Adipocyte (in vitro differentiated cells): ENCODE results near the gene MEX3D.

ENCODE experiments used
- DNase-seq: peaks from one replicate; pipeline ENCODE4 v3.0.0-alpha.2; 2015; ENCODE audit warnings: low read depth
- H3K27me3 ChIP-seq: replicated peaks from 2 replicates; pipeline ENCODE4 v1.7.0; 2013; ENCODE audit warnings: mild to moderate bottlenecking, low read length, moderate library complexity; ENCODE audit not compliant: control insufficient read depth, insufficient read depth
- H3K36me3 ChIP-seq: 2 replicates; pipeline ENCODE4 v1.7.0; 2013; ENCODE audit warnings: low read length, mild to moderate bottlenecking, moderate library complexity; ENCODE audit not compliant: control insufficient read depth, insufficient read depth, severe bottlenecking
- H3K4me1 ChIP-seq: 2 replicates; pipeline ENCODE4 v1.7.0; 2013; ENCODE audit warnings: mild to moderate bottlenecking, low read length, moderate library complexity; ENCODE audit not compliant: control insufficient read depth, insufficient read depth
- H3K4me3 ChIP-seq: 2 replicates; pipeline ENCODE4 v1.7.0; 2013; ENCODE audit warnings: mild to moderate bottlenecking, low read length, moderate library complexity
- H3K9ac ChIP-seq: 2 replicates; pipeline ENCODE4 v1.7.0; 2013; ENCODE audit warnings: mild to moderate bottlenecking, low read length, moderate library complexity
- H3K9me3 ChIP-seq: 2 replicates; pipeline ENCODE4 v1.7.0; 2013; ENCODE audit warnings: mild to moderate bottlenecking, low read length, moderate library complexity; ENCODE audit not compliant: control insufficient read depth

MEX3D gene

DNA sequence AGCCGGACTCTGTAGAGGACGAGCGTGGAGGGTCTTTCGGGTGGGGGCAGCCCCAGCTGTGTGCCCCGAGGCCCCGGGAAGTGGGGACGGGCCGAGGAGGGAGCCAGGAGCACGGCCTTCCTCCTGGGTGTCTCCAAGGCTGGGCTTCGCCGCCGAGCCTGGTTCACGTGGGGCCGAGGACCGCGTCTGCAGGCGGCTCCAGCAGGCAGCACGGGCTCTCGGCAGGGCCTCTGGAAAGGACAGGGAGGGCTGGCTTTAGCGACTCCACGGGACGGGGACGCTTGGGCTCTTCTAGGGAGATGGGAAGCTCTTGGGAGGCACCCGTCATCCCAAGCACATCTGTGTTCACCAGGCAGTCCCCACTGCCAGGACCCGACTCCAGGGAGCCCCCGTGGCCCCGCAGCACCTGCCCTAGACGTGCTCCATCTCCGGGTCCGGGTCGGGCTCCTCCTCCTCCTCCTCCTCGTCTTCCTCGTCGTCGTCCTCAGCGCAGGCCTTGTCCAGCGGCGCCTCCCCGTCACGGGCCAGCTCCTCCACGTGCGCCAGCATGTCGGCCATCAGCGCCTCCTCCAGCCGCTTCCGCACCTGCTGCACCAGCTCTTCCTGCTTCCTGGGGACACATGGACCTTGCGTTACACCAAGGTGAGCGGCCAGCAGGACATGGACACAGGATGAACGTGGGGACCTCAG lies 9.9 kb upstream of the MEX3D start:
- no peak overlapping the region for H3K9ac ChIP-seq
- no peaks in the 10 kb centered on the region for H3K9me3 ChIP-seq
- no peak overlapping the region for H3K4me3 ChIP-seq
- H3K4me1 ChIP-seq = no peaks in the 10 kb centered on the region
- DNase-seq = no peak
- H3K27me3 ChIP-seq = no peaks in the 10 kb centered on the region
- peaks cover 41% of the 10 kb centered on the region for H3K36me3 ChIP-seq

DNA sequence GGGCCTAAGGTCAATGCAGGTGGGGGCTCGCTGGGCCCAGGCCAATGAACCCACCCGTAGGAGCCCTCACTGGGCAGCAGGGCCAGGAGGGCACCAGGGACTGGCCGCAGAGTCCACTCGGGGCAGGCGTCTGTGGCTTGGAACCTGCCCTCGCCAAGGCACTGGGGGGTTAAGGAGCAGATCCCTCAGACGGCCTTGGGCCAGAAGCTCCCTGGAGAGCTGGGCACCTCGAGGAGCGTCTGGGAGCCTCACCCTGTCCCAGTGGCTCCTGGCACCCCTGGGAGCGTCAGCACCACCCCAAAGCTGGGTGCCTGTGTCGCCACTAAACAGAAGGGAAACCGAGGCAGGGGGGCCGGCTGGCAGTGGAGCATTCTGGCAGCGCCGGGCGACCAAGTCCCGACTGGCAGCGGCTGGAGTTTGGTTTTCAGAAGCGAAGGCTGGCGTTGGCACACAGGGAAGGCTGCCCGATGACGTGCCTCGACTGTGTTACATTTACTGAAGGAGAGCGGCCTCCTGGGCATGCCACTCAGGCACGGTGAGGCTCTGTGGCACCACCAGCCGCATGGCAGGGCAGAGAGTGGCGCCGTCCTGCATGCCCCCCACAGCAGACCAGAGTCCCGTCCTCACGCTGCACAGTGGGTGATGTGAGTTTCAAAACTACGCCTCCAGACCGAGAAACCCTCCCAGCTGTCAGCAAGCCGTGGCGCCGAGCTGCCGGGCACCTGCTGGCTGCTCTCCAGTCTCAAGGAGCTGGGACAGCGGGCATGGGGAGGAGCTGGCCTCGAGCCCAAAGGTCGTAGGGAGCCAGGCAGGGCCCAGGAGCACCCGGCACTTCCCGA lies 9.2 kb upstream of the MEX3D start:
- no peaks in the 10 kb centered on the region for H3K4me1 ChIP-seq
- H3K9me3 ChIP-seq = no peaks in the 10 kb centered on the region
- H3K4me3 ChIP-seq = no peak overlapping the region
- H3K9ac ChIP-seq = no peak overlapping the region
- peaks cover 35% of the 10 kb centered on the region for H3K36me3 ChIP-seq
- no peak for DNase-seq
- H3K27me3 ChIP-seq = no peaks in the 10 kb centered on the region

DNA sequence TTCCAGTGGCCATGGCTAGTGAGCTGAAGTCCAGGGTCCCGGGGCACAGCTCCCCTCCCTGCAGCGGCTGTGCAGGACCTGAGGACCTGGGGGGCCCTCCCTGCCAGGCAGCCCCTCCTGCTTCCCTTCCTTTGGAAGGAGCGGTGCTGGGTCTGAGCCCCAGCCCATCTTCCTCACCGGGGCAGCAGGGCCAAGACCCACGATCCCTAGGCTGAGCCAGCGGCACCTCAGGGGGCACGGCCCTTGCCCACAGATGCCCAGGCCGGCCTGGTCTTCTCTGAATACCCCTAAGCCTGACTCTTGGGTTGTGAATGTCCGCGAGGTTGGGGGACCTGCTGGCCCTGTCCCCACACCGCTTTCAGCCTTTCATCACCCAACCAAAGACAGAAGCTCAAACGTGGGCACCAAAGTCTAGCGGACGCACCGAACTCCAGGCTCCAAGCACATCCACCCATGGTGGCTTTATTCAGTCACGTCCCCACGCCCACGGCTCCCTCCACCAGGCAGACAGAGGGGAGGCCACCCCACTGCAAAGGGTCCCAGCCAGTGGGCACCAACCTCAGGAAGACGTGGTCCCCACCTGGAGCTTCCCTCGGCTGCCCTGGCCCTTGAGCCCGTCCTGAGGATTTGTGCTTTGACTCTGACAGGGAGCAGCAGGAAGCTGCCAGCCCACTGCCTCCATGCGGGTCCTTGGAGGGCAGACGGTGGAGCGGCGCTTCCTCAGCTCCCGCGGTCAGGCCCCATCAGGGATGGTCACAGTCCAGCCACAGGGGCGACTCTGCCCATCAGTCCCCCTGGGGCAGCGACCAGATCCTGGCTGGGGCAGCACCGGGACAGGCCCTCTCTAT lies 8.3 kb upstream of the MEX3D start:
- Histone ChIP-seq H3K4me3 (no peak overlapping the region), H3K36me3 (peaks cover 31% of the 10 kb centered on the region), H3K9me3 (no peaks in the 10 kb centered on the region), H3K9ac (no peak overlapping the region), H3K4me1 (no peaks in the 10 kb centered on the region), H3K27me3 (no peaks in the 10 kb centered on the region)
- no peak for DNase-seq

DNA sequence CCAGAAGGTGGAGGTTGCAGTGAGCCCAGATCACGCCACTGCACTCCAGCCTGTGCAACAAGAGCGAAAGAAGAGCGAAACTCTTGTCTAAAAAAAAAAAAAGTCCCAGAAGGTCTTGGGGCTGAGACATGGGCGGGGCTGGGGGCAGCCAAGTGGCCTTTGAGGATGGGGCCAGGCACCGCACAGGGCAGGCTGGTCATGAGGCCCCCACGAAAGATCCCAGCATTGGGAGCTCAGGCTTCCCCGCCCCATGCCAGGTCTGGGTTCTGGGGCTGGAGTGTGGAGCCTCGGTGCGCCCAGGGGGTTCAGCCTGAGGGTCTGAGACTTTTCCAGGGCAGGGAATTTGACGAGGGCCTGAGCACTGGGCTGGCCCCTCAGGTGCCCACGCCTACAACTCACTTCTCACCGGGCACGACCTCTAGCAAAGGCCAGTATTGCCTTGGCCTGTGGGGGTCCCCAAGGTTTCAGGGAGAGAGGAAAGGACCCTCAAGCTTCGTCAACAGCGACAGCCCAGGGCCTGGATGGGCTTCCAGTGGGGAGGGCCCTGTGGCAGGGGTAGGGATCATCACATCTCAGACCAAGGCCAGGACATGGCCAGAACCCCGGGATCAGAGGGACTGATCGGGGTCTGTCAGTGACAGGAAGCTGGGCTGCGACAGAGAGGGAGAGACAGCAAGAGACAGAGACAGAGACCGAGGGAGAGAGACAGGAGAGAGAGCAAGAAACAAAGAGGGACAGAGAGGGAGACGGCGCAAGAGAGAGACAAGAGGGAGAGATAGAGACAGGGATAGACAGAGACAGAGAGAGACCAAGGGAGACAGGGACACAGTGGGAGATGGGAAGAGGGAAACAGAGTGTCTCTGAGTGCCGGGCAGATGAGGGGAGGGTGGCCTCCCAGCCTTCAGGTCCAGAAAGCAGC lies 7.5 kb upstream of the MEX3D start:
- H3K9me3 ChIP-seq = no peaks in the 10 kb centered on the region
- H3K9ac ChIP-seq = no peak overlapping the region
- no peaks in the 10 kb centered on the region for H3K4me1 ChIP-seq
- no peak overlapping the region for H3K4me3 ChIP-seq
- no peaks in the 10 kb centered on the region for H3K27me3 ChIP-seq
- H3K36me3 ChIP-seq = peaks cover 22% of the 10 kb centered on the region
- DNase-seq = no peak

DNA sequence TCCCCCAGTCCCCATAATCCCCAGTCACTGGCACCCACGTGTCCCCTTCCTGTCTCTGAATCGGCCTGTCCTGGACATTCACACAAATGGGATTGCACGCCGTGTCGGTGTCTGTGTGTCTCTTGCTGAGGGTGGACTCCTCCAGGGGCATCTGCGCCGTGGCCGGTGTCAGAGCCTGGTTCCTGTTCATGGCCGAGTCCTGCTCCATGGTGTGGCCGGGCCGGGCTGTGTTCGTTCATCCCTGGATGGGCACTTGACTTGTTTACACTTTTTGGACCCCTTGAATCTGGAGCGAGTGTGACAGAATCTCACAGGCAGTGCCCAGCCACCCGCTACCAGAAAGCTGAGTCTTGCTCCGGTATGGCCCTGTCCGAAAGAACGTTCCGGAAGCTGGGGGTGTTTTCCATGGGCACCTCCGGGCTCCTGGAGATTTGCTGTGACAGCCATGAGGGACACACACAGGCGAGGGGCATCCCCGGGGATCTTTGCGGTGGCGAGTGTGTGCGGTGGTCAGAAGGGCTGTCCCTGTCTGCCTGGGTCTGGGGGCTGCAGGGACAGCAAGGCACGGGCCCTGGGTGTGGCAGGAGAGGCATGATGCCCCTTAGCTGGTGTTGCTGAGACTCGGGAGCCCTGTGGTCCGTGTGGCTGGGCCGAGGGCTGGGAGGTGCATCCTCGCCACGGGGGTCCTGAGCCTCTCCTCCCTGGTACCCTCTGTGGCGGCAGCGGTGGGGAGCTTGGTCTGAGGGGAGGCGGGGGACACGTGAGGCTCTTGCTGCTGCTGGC lies 6.4 kb upstream of the MEX3D start:
- no peaks in the 10 kb centered on the region for H3K4me1 ChIP-seq
- DNase-seq = no peak
- no peaks in the 10 kb centered on the region for H3K27me3 ChIP-seq
- H3K4me3 ChIP-seq = no peak overlapping the region
- H3K9me3 ChIP-seq = no peaks in the 10 kb centered on the region
- peaks cover 13% of the 10 kb centered on the region for H3K36me3 ChIP-seq
- H3K9ac ChIP-seq = no peak overlapping the region

DNA sequence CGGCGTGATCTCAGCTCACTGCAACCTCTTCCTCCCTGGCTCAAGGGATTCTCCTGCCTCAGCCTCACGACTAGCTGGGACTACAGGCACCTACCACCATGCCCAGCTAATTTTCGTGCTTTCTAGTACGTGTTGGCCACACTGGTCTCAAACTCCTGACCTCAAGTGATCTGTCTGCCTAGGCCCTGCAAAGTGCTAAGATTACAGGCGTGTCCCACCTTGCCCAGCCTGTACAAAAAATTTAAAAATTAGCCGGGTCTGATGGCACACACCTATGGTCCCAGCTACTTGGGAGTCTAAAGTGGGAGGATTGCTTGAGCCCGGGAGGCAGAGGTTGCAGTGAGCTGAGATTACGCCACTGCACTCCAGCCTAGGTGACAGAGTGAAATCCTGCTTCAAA lies 4.7 kb upstream of the MEX3D start:
- no peak overlapping the region for H3K4me3 ChIP-seq
- H3K36me3 ChIP-seq = peaks cover 7% of the 10 kb centered on the region
- no peaks in the 10 kb centered on the region for H3K27me3 ChIP-seq
- no peak for DNase-seq
- no peak overlapping the region for H3K9ac ChIP-seq
- H3K4me1 ChIP-seq = peaks cover 3% of the 10 kb centered on the region
- no peaks in the 10 kb centered on the region for H3K9me3 ChIP-seq

DNA sequence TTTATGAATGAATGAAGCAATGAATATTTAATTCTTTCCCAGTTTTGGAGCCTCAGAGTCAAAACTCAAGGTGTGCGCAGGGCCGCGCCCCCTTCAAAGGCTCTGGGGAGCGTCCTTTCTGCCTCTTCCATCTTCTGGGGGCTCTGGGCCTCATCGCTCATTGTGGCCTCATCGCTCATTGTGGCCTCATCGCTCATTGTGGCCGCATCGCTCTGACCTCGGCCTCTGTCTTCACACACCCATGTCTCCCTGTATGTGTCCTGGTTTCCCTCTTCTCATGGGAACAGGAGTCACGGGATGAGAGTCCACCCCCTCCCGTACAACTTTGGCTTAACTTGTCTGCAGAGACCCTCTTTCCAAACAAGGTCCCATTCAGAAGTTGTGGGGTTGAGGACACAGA lies 3.2 kb upstream of the MEX3D start:
- peaks cover 3% of the 10 kb centered on the region for H3K4me1 ChIP-seq
- H3K9me3 ChIP-seq = no peaks in the 10 kb centered on the region
- H3K36me3 ChIP-seq = no peaks in the 10 kb centered on the region
- no peak for DNase-seq
- H3K4me3 ChIP-seq = no peak overlapping the region
- H3K27me3 ChIP-seq = no peaks in the 10 kb centered on the region
- H3K9ac ChIP-seq = no peak overlapping the region

DNA sequence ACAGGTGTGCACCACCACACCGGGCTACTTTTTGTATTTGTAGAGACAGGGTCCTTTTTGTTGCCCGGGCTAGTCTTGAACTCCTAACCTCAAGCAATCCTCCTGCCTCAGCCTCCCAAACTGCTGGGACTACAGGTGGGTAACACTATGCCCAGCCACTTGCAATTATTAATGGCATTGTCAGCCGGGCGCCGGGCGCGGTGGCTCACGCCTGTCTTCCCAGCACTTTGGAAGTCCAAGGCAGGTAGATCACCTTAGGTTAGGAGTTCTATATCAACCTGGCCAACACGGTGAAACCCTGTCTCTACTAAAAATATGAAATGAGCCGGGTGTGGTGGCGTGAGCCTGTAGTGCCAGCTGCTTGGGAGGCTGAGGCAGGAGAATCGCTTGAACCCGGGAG lies 2.7 kb upstream of the MEX3D start:
- no peaks in the 10 kb centered on the region for H3K36me3 ChIP-seq
- DNase-seq = no peak
- H3K4me3 ChIP-seq = no peak overlapping the region
- no peak overlapping the region for H3K9ac ChIP-seq
- H3K27me3 ChIP-seq = no peaks in the 10 kb centered on the region
- no peaks in the 10 kb centered on the region for H3K9me3 ChIP-seq
- peaks cover 3% of the 10 kb centered on the region for H3K4me1 ChIP-seq

DNA sequence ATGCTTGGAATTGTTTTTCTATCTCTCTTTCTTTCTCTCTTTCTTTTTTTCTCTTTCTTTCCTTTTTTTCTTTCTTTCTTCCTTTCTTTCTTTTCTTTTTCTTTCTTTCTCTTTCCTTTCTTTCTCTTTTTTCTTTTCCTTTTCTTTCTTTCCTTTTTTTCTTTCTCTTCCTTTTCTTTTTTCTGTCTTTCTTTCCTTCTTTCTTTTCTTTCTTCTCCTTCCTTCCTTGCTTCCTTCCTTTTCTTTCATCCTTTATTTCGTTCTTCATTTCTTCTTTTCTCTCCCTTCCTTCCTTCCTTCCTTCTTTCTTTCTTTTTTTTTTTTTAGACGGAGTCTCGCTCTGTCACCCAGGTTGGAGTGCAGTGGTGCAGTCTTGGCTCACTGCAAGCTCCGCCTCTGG lies 1.9 kb upstream of the MEX3D start:
- H3K4me1 ChIP-seq = peaks cover 3% of the 10 kb centered on the region

DNA sequence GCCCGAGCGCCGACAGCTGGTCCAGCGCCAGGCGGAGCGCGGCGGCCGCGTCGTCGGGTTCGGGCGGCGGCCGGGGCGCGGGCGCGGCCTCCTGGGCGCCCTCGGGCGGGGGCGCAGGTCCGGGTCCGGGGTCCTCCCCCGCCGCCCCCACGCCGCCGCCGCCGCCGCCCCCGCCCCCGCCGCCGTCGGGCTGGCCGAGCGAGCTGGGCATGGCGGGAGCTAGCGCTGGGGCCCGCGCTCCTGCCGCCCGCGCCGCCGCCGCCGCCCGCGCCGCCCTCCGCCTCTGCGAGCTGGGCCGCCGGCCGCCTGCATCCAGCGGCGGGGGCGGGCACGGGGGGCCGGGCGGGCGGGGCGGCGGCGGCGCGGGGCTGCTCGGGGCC lies 287 bp downstream of the MEX3D start:
- no peaks in the 10 kb centered on the region for H3K27me3 ChIP-seq
- H3K9ac ChIP-seq = no peak overlapping the region
- H3K9me3 ChIP-seq = no peaks in the 10 kb centered on the region
- H3K4me1 ChIP-seq = peaks cover 3% of the 10 kb centered on the region
- no peaks in the 10 kb centered on the region for H3K36me3 ChIP-seq
- H3K4me3 ChIP-seq = no peak overlapping the region
- peak; percentile 52 for DNase-seq

More for the DNA sequence above, 1.9 kb upstream of the MEX3D start:
- DNase-seq = no peak
- Histone ChIP-seq H3K27me3 (no peaks in the 10 kb centered on the region), H3K4me3 (no peak overlapping the region), H3K9ac (no peak overlapping the region), H3K9me3 (no peaks in the 10 kb centered on the region), H3K36me3 (no peaks in the 10 kb centered on the region)
